IMR-90 (cell line): ENCODE data around the gene FOSL2. TPM values are rescaled to one million over a fixed set of nuclear protein-coding genes. Genes with fewer than 3 reads are reported as not detected.

Experiments
- ATAC-seq: fragments of 200-7000 bp; cut with Tn5 transposase; 2 replicates; pipeline ENCODE4 v1.9.1; 2020; ENCODE audit warnings: low read depth, mild to moderate bottlenecking, moderate library complexity
- BruUV-seq: library from RNA; stranded (reverse); fragments of 400-500 nt; replicated peaks from 2 replicates; lab custom pipeline; 2021; lab: Mats Ljungman, UMichigan
- CTCF ChIA-PET: fragments of 300-600 bp; formaldehyde crosslinking; extraction: SDS; loops from one replicate; lab custom pipeline; 2021; ENCODE audit warnings: antibody characterized with exemption; lab: Yijun Ruan, JAX
- POLR2A ChIA-PET: fragments of 300-600 bp; sonication (Branson Sonifier 250); formaldehyde crosslinking; loops from one replicate; lab custom pipeline; 2022; ENCODE audit warnings: antibody characterized with exemption; ENCODE audit not compliant: unreplicated experiment; lab: Charles Lee
- DNase-seq: peaks from one replicate; pipeline ENCODE4 v3.0.0; 2013
- H2AFZ ChIP-seq: replicated peaks from 2 replicates; pipeline ENCODE3; 2013; ENCODE audit warnings: low read length, mild to moderate bottlenecking; ENCODE audit not compliant: poor library complexity
- H2AK5ac ChIP-seq: 2 replicates; pipeline ENCODE4 v1.6.1; 2013; ENCODE audit warnings: low read depth, low read length, inconsistent platforms
- H2AK9ac ChIP-seq: replicated peaks from 2 replicates; pipeline ENCODE3; 2013; ENCODE audit warnings: mild to moderate bottlenecking, low read depth, low read length, moderate library complexity; ENCODE audit not compliant: poor library complexity
- H2BK120ac ChIP-seq: 2 replicates; pipeline ENCODE4 v1.6.1; 2013; ENCODE audit warnings: low read depth, low read length, inconsistent platforms
- H2BK15ac ChIP-seq: 3 replicates; pipeline ENCODE4 v1.6.1; 2013; ENCODE audit warnings: low read depth, low read length, inconsistent platforms
- H2BK20ac ChIP-seq: 2 replicates; pipeline ENCODE4 v1.6.1; 2013; ENCODE audit warnings: low read depth, mild to moderate bottlenecking, inconsistent platforms, low read length, moderate library complexity
- H2BK5ac ChIP-seq: 2 replicates; pipeline ENCODE4 v1.6.1; 2013; ENCODE audit warnings: mild to moderate bottlenecking, low read depth, low read length, inconsistent platforms; ENCODE audit not compliant: poor library complexity, severe bottlenecking
- H3K14ac ChIP-seq: replicated peaks from 2 replicates; pipeline ENCODE4 v1.6.1; 2013; ENCODE audit warnings: low read depth, low read length, inconsistent platforms
- H3K18ac ChIP-seq: 2 replicates; pipeline ENCODE4 v1.6.1; 2013; ENCODE audit warnings: low read depth, low read length, control low read depth
- H3K23ac ChIP-seq: 2 replicates; pipeline ENCODE4 v1.6.1; 2013; ENCODE audit warnings: low read depth, low read length, inconsistent platforms
- H3K27ac ChIP-seq: 2 replicates; pipeline ENCODE4 v1.5.1; 2013; ENCODE audit warnings: mild to moderate bottlenecking, control low read depth, low read length; ENCODE audit not compliant: insufficient read depth
- H3K27me3 ChIP-seq: 2 replicates; pipeline ENCODE4 v1.6.1; 2013; ENCODE audit warnings: low read length; ENCODE audit not compliant: control insufficient read depth, insufficient read depth
- H3K36me3 ChIP-seq: 2 replicates; pipeline ENCODE4 v1.6.1; 2013; ENCODE audit warnings: low read length, mixed read lengths; ENCODE audit not compliant: control insufficient read depth, insufficient read depth
- H3K4ac ChIP-seq: 2 replicates; pipeline ENCODE4 v1.6.1; 2013; ENCODE audit warnings: low read depth, low read length, inconsistent platforms
- H3K4me1 ChIP-seq: 2 replicates; pipeline ENCODE4 v1.6.1; 2013; ENCODE audit warnings: low read length, mixed read lengths; ENCODE audit not compliant: control insufficient read depth, insufficient read depth
- H3K4me2 ChIP-seq: 2 replicates; pipeline ENCODE4 v1.6.1; 2013; ENCODE audit warnings: low read depth, mild to moderate bottlenecking, control low read depth, low read length, moderate library complexity
- H3K4me3 ChIP-seq: 2 replicates; pipeline ENCODE4 v1.5.1; 2013; ENCODE audit warnings: low read depth, mild to moderate bottlenecking, control low read depth, low read length, moderate library complexity; ENCODE audit not compliant: insufficient read depth
- H3K56ac ChIP-seq: 2 replicates; pipeline ENCODE4 v1.6.1; 2013; ENCODE audit warnings: low read length, inconsistent platforms; ENCODE audit not compliant: insufficient read depth; ENCODE audit errors: extremely low read depth
- H3K79me1 ChIP-seq, 2 experiments: 2 replicates each; pipeline ENCODE4 v1.6.1; 2013; ENCODE audit warnings: low read length in 2 of 2, inconsistent platforms in 1 of 2, low read depth in 1 of 2
- H3K9ac ChIP-seq: 2 replicates; pipeline ENCODE4 v1.6.1; 2013; ENCODE audit warnings: low read depth, low read length, control low read depth
- H3K9me1 ChIP-seq: 2 replicates; pipeline ENCODE4 v1.6.1; 2013; ENCODE audit warnings: low read length, inconsistent platforms; ENCODE audit not compliant: insufficient read depth
- H3K9me3 ChIP-seq: 2 replicates; pipeline ENCODE4 v1.6.1; 2013; ENCODE audit warnings: low read length; ENCODE audit not compliant: control insufficient read depth, insufficient read depth
- H4K20me1 ChIP-seq: 2 replicates; pipeline ENCODE4 v1.6.1; 2013; ENCODE audit warnings: low read length, inconsistent platforms; ENCODE audit not compliant: insufficient read depth
- H4K5ac ChIP-seq: 2 replicates; pipeline ENCODE4 v1.6.1; 2013; ENCODE audit warnings: mild to moderate bottlenecking, low read depth, low read length, control low read depth
- H4K8ac ChIP-seq, 2 experiments: 2 replicates each; pipeline ENCODE4 v1.6.1; 2013; ENCODE audit warnings: low read depth in 2 of 2, low read length in 2 of 2, control low read depth in 1 of 2, inconsistent platforms in 1 of 2
- H4K91ac ChIP-seq: 2 replicates; pipeline ENCODE4 v1.6.1; 2013; ENCODE audit warnings: low read depth, low read length, inconsistent platforms; ENCODE audit not compliant: insufficient read depth
- BHLHE40 ChIP-seq: fragments of 150-350 bp; IDR thresholded peaks from 2 replicates; pipeline ENCODE4 v1.6.1; 2016; ENCODE audit warnings: mild to moderate bottlenecking, low read depth, low read length
- CHD1 ChIP-seq: IDR thresholded peaks from 2 replicates; pipeline ENCODE4 v1.6.1; 2012; ENCODE audit warnings: low read depth, low read length, improper control_type of control experiment
- ELK1 ChIP-seq: fragments of 150-350 bp; IDR thresholded peaks from 2 replicates; pipeline ENCODE4 v1.6.1; 2016; ENCODE audit warnings: low read depth, mild to moderate bottlenecking, low read length, moderate library complexity, borderline replicate concordance
- FOS ChIP-seq: fragments of 150-350 bp; IDR thresholded peaks from 2 replicates; pipeline ENCODE4 v1.6.1; 2016; ENCODE audit warnings: low read depth, low read length
- MAFK ChIP-seq: IDR thresholded peaks from 2 replicates; pipeline ENCODE4 v1.6.1; 2012; ENCODE audit warnings: low read depth, low read length, improper control_type of control experiment
- MAZ ChIP-seq: IDR thresholded peaks from 2 replicates; pipeline ENCODE4 v1.6.1; 2012; ENCODE audit warnings: low read depth, mild to moderate bottlenecking, low read length, improper control_type of control experiment, moderate library complexity, borderline replicate concordance
- MXI1 ChIP-seq: IDR thresholded peaks from 2 replicates; pipeline ENCODE4 v1.6.1; 2012; ENCODE audit warnings: low read depth, mild to moderate bottlenecking, low read length, moderate library complexity, borderline replicate concordance
- NFE2L2 ChIP-seq: fragments of 150-350 bp; IDR thresholded peaks from 2 replicates; pipeline ENCODE4 v1.6.1; 2016; ENCODE audit warnings: low read depth, mild to moderate bottlenecking, low read length
- POLR2A ChIP-seq: IDR thresholded peaks from 2 replicates; pipeline ENCODE4 v1.6.1; 2012; ENCODE audit warnings: mild to moderate bottlenecking, low read depth, low read length
- RCOR1 ChIP-seq: IDR thresholded peaks from 2 replicates; pipeline ENCODE4 v1.6.1; 2012; ENCODE audit warnings: mild to moderate bottlenecking, low read length, improper control_type of control experiment; ENCODE audit not compliant: insufficient replicate concordance
- SMC3 ChIP-seq: fragments of 150-350 bp; IDR thresholded peaks from 2 replicates; pipeline ENCODE4 v1.6.1; 2016; ENCODE audit warnings: low read depth, mild to moderate bottlenecking, antibody characterized with exemption, low read length, moderate library complexity
- USF2 ChIP-seq: fragments of 150-350 bp; IDR thresholded peaks from 2 replicates; pipeline ENCODE4 v1.6.1; 2017; ENCODE audit warnings: mild to moderate bottlenecking, antibody characterized with exemption, low read length, low read depth
- WGBS, 2 experiments: methylation state at CpG; one replicate each; pipeline versions ENCODE4 v1.1.5 to v1.1.7; 2013; ENCODE audit warnings: missing lambda C conversion rate in 2 of 2; ENCODE audit not compliant: insufficient read length in 1 of 2; ENCODE audit errors: extremely low coverage in 2 of 2; 5-methylcytosine and 5-hydroxymethylcytosine counted together
- dilution Hi-C: fragments of 300-500 bp; cut with HindIII; formaldehyde crosslinking; loops from one replicate; pipeline ENCODE4 v1.14.3; 2018; ENCODE audit warnings: low sequenced_read_pairs; ENCODE audit not compliant: unreplicated experiment
- in situ Hi-C: fragments of 300-500 bp; cut with MboI; formaldehyde crosslinking; loops from 3 replicates; pipeline ENCODE4 v1.14.3; 2019; ENCODE audit warnings: low sequenced_read_pairs, inconsistent platforms, mixed read lengths
- intact Hi-C: fragments of 100-400 bp; cut with micrococcal nuclease; formaldehyde crosslinking; loops from 2 replicates; pipeline ENCODE4 v1.10.0; 2022
- polyA plus RNA-seq, 3 experiments: library from polyadenylated mRNA; depleted of rRNA; stranded (reverse); fragments of >200 nt; gene quantifications; 2 replicates each; pipeline ENCODE4 v1.2.3, GENCODE V29; 2012; ENCODE audit warnings: low replicate concordance in 1 of 3
- total RNA-seq: library from RNA; depleted of rRNA; stranded (reverse); fragments of >200 nt; gene quantifications from 2 replicates; pipeline ENCODE4 v1.2.3, GENCODE V29; 2012
- TF ChIP-seq, protein P1 (sequence below): conservative IDR thresholded peaks from 2 replicates; pipeline ENCODE4 v1.5.1; 2012; ENCODE audit warnings: mild to moderate bottlenecking, low read depth, low read length, improper control_type of control experiment

FOSL2 gene
- total and polyA plus RNA-seq, 2 of the 4 experiments (the other 2 are of a cell fraction) = 31.4 to 46.3 TPM

DNA sequence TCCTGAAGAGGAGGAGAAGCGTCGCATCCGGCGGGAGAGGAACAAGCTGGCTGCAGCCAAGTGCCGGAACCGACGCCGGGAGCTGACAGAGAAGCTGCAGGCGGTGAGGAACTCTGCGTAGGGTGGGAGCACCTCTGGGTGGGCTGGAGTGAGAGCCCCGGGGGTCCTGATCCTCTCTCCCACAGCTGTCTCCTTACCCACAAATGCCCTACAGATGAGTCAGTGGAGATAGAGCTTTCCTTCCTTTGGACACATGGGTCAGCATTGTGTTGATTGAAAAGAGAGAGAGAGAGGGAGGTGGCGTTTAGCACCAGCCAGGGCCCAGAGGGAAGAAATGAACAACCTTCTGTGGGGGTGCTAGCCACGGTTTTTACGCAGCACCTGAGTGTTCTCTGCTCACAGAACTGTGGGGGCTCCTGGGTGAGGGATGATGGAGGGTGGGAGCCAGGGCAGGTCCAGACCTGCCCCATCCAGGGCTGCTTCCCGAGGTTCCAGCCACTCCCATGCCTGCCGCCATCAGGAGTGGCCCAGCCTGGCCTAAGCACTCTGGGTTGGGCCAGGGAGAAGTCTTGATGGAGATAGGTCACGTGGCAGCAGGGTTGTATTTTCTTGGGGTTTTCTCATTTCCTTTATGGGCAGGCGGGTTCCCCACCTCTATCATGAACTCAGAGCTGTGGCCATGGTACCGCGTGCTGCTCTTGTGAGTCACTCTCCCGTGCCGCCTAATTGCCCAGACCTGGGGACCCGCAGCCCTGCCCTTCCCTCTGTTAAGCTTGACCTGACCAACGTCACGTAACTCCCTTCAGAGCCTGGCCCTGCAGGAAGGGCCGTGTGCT, 16.3 kb downstream of the FOSL2 start:
- dilution Hi-C loops (no loop called here), in situ Hi-C loops (loop anchor here (5.0 kb wide), 1 partner anchor 707 kb away; no protein-coding TSS in a partner anchor), intact Hi-C loops (no loop called here)
- CTCF ChIA-PET = interaction anchor here (1.2 kb wide), 1 partner anchor 12 kb away, joined by 4 read pairs; no protein-coding TSS in a partner anchor
- Histone ChIP-seq H2AK5ac (0 out of 2 replicates have a peak overlapping the region, but pooled peaks have one; percentile 25), H3K14ac (0 out of 2 replicates have a peak overlapping the region, but pooled peaks have one; percentile 24), H3K4me1 (peaks cover 36% of the 10 kb centered on the region), H3K9me1 (peaks cover 28% of the 10 kb centered on the region), H3K9ac (no peak overlapping the region), H3K4me3 (no peak overlapping the region), H2BK5ac (peak overlapping the region; percentile 60), H2BK20ac (no peak overlapping the region), H3K4me2 (no peak overlapping the region), H2BK15ac (no peak overlapping the region), H3K23ac (no peak overlapping the region), H3K36me3 (peaks cover 98% of the 10 kb centered on the region), H3K27me3 (no peaks in the 10 kb centered on the region), H3K4ac (no peak overlapping the region), H4K5ac (no peak overlapping the region), H3K27ac (peak overlapping the region; percentile 42; the same call in 1 of the 2 replicates), H4K91ac (no peak overlapping the region), H4K8ac (0 out of 4 replicates have a peak overlapping the region, but pooled peaks of 1 of the 2 experiments have one; percentile 17), H2BK120ac (no peak overlapping the region; the same call in 1 of the 2 replicates), H2AFZ (no peak overlapping the region), H4K20me1 (peaks cover 98% of the 10 kb centered on the region), H3K9me3 (no peaks in the 10 kb centered on the region), H3K79me1 (peaks cover 43 to 98% of the 10 kb centered on the region in 2 experiments), H3K56ac (no peak overlapping the region), H2AK9ac (peak overlapping the region; percentile 60), H3K18ac (no peak overlapping the region)
- DNase-seq (peak; percentile 44), ATAC-seq (no peak; the same call in 1 of the 2 replicates)
- BruUV-seq = no TSS peak
- 93% methylated on average over 3 of the region's 26 CpGs; no CpG with 5 or more reads in 1 of the 2 experiments for WGBS, 2 experiments
- POLR2A ChIA-PET = no interaction called here
- TF ChIP-seq USF2 (no peak), FOS (no peak), BHLHE40 (no peak), ELK1 (no peak), SMC3 (no peak), MAFK (no peak), RCOR1 (no peak), CHD1 (no peak), MAZ (no peak), MXI1 (no peak), POLR2A (no peak), NFE2L2 (no peak)
- TF ChIP-seq, protein P1, sequence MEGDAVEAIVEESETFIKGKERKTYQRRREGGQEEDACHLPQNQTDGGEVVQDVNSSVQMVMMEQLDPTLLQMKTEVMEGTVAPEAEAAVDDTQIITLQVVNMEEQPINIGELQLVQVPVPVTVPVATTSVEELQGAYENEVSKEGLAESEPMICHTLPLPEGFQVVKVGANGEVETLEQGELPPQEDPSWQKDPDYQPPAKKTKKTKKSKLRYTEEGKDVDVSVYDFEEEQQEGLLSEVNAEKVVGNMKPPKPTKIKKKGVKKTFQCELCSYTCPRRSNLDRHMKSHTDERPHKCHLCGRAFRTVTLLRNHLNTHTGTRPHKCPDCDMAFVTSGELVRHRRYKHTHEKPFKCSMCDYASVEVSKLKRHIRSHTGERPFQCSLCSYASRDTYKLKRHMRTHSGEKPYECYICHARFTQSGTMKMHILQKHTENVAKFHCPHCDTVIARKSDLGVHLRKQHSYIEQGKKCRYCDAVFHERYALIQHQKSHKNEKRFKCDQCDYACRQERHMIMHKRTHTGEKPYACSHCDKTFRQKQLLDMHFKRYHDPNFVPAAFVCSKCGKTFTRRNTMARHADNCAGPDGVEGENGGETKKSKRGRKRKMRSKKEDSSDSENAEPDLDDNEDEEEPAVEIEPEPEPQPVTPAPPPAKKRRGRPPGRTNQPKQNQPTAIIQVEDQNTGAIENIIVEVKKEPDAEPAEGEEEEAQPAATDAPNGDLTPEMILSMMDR = no peak
